GM19455 (cell line): ENCODE measurements around the gene NEGR1.

Experiments used
- ATAC-seq: cut with Tn5 transposase; IDR thresholded peaks from one replicate; pipeline ENCODE4 v1.9.1; 2021; ENCODE audit not compliant: unreplicated experiment

The NEGR1 gene

DNA sequence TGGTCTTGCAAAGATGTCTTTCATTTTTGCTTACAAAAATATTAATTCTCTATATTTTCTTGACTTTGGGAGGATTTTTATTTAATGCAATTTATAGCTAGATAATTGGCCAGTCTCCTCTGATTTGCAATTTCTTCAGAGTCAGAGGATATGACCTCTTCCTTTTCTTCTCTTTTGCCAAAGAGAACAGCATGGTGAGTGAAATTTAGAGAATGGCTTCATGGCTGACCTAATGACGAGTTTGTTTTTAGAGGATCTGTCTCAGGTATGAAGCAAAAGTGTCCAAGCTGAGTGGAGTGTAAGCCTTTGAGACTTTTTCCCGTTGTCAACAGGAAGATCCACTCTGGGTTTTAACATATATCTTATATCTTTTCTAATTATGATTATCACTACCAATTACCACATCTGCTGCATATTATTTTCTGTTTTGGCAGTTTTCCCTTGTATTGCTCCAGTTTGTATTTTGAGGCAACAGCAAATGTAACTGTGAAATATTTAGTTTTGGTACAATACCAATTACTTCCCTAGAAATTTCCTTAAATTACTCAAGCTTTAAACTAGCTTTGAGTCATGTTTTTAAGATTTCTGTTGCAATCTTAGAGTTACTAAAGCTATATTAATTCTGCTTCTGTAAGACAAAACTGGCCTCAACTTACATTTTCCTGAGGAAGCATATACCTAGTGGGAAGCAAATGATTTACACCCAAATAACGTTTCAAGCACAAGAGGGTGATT is 868.7 kb downstream of the NEGR1 start:
- ATAC-seq, result no peak

DNA sequence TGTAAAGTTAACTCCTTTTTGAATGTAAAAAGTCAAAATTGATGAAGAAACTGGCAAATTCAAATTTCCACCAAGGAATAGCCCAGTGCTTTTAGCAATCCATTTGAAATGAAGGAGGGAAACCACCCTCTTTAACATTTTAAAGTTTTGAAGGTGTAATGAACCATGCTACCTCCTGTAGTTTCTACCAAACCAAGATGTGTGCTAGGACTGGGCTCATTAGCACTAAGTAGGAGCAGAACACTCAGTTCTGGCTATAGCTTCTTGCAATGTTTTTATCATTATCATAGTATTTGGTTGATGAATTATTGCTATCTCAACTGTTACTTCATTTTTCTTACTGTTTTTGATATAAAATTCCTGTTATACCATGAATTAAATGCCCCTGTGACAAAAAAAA is 882.3 kb downstream of the NEGR1 start:
- ATAC-seq, result no peak

DNA sequence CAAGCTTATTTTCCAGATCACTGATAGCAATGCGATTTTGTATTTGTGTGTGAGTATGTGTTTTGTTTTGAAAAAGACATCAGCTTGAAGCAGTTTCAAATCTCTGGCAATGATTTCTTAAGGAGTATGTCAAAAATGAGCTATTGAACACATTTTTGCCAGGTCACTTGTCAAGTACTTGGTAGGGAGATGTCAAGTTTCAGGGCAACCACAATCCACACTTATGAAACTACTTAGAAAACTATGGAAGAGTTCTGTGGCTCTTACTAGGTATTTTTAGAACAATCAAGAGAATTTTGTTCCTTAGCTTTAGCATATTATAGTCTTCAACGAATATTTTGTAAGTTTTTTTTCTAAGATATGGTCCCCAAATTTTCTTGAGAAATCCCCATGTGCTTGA is 882.7 kb downstream of the NEGR1 start:
- ATAC-seq, result no peak

DNA sequence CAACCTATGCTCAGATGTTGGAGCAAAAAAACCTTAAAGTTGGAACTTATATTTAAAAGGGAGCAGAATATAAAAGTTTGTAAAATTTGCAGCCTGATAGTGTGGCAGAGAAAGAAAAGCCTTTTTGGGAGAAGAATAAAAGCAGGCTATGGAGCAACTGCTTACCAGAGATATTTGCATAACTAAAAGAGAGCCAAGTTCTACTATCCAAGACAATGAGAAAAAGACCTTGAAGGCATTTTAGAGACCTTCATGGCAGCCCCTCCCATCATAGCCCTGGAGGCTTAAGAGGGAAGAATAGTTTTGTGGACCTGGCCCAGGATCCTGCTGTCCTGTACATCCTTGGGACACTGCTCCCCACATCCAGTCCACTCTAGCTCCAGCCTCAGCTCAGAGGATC is 889.0 kb downstream of the NEGR1 start:
- no peak for ATAC-seq

DNA sequence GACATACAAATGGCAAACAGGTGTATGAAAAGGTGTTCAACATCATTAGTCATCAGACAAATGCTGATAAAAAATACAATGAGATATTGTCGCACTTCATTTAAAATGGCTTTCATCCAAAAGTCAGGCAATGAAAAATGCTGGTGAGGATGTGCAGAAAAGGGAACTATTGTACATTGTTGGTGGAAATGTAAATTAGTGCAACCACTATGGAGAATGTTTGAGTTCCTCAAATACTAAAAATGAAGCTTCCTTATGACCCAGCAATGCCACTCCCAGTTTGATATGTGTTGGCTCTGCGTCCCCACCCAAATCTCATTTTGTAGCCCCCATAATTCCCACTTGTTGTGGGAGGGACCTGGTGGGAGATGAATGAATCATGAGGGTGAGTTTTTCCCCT is 891.8 kb downstream of the NEGR1 start:
- no peak for ATAC-seq

DNA sequence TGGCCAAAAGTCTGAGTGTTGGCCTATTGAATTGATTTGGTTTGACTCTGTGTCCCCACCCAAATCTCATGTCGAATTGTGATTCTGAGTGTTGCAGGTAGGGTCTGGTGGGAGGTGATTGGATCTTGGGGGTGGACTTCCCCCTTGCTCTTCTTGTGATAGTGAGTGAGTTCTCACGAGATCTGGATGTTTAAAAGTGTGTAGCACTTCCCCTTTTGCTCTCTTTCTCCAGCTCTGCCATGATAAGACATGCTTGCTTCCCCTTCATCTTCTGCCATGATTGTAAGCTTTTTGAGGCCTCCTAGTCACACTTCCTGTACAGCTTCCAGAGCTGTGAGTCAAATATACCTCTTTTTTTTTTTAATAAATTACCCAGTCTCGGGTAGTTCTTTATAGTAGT is 904.5 kb downstream of the NEGR1 start:
- no peak for ATAC-seq

DNA sequence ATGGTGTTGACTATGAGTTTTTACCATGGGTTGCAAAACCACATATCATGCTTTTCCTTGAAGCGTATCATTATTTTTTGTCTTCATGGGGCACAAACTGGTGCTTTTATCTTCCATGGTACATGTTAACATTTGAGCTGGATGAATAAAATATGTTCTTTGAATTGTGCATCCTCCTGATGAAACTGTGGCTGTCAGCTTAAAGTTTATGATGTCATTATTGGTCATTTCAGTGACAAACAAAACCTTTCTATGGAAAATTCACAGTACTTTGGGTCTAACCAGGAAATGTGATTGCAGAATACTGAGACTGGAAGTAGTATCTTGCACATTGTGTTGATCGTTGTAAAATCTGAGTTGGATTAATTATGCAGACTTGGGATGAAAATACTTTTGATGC is 909.8 kb downstream of the NEGR1 start:
- no peak for ATAC-seq

DNA sequence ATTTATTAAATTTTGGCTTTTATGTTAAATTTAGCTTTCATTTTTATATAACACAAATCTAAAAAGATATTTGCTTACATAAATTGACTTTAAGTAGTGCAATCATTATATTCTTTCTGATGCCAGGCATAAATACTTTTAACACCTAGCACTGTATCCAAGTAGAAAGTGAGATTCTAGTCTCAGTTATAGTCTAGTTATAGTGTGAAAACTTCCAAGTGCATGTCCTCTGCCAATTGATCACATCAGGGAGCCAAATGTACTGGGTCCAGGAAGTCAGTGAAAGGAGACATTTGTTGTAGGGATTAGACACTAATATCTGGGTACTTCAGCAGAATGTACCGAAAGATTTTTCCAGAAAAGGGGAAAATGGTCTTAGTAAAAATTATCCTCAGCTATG is 910.8 kb downstream of the NEGR1 start:
- no peak for ATAC-seq

DNA sequence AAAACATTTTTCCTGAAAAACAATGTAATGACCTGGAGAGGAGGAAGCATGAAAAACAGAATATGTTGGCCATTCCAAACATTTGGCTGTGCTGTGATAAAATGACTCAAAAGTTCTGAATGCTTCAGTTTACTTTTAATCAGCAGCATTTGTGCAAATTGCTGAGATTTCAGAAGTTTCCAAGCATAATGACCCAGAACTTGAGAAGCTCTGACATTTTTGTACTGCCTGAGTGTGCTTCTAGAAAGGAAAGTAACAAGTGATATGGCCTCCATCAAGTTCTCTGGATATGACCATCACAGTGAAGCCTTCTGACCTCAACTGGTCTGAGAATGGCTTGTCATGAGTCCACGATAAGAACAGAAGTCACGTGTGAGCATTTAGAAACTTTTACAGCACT is 918.1 kb downstream of the NEGR1 start:
- ATAC-seq, result no peak

DNA sequence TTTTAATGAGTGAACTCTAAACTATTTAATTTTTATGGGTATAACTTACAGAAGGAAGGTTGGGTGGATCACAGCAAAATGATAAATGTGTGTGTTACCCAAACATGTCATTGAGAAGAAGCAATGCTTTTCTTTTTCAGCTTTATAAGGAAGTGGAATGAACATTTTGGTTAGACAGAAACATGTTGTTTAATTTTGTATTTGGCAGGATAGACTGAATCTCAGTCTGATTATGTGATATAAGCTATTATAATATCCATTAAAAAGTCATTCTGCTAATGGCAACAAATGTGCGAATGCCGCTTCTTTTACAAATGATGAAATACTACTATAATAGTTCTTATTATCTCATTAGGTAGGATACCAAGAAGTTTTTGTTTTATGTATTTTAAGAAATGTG is 919.6 kb downstream of the NEGR1 start:
- ATAC-seq, result no peak

DNA sequence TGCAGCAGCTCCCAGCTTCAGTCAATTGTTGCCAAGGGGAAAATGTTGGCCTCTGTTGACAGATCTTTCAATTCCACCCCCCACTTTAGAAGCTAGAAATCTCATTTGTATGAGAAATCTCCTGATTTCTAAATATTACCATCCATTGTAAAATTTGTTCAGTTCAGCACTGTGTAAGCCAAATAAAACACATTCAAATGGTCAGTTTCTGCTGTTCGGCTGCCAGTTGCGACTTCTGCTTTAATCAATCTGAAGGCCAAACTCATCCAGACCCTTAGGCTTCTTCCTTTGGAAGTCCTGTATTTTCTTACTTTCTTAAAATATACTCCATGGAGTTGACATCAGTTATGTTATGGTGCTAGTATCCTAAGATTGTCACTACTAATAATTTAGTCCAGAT is 920.3 kb downstream of the NEGR1 start:
- no peak for ATAC-seq

DNA sequence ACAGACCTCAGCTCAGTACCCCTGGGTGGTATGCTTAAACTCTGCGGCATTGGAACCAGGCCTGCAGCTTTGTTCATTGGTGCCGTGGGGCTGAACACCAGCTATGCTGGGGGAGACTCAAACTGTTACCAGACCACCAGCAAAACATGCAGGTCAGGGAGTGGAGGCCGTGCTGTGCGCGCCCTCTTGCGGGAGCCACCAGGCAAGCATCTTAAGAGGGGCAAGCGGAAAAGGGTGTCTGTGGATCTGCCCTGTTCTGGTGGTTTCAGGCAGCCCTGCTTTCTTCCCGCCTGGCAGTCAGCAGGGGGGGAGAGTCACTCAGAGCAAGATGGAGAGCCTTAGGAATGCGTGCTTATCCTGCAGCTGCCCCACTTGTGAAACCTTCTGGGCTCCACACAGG is 924.6 kb downstream of the NEGR1 start:
- no peak for ATAC-seq

DNA sequence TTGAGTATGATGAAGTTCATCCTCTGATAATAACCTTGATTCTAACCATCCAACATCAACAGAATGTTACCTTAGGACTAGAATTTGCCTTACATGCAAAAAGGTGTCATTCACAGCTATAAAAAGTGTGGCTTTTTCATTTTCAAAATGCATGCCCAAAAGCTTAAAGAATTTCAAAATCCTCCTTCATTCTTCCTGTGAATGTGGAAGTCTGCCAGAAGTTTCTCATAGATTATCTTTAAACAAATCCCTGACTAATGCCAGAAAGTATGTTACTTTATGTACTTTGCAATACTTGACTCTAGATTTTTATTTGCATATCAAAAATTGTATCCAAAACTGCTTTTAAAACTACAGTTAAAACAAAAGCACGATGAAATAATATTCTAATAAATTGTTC is 930.9 kb downstream of the NEGR1 start:
- no peak for ATAC-seq

DNA sequence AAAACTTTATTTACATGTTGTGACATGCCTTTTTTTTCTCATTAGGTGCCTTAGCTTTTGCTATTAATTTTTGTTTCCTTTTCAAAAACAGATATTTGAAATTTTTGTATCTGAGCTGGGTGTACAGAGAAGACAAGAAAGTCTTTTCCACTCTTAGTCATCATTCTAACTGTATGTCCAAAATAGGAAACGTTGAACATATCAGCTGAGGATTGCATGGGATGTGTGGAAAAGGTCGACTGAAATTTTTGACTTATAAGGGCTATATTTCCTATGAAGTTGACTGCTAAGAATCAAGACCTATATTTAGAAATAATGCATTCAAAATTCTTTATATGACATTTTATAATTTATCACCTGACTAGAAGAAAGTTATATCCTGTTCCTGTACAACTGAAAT is 931.5 kb downstream of the NEGR1 start:
- ATAC-seq, result no peak

DNA sequence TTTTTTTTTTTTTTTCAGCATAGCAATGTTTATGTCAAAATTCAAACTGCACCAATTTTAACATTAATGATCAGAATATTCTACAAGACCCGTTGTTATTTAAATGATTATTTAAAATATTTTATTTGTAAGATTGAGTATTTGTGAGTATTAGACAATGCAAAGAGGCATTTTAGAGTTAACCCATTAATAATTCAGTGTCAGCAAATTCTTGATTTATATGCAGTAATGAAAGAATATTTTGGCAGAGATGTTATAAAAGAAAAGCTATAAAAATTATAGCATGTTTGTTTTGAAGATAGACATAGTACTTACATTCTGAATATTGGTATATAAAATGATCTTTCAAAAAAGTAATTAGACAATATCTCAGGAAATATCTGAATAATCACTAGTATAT is 932.0 kb downstream of the NEGR1 start:
- no peak for ATAC-seq
